ENCODE results near the gene ABHD17B.
"Not testable (repeated sequence)": the region's sequence is repeated elsewhere in the genome, so short reads cannot be mapped to it uniquely, and the experiment has no call there.

The ABHD17B gene

DNA sequence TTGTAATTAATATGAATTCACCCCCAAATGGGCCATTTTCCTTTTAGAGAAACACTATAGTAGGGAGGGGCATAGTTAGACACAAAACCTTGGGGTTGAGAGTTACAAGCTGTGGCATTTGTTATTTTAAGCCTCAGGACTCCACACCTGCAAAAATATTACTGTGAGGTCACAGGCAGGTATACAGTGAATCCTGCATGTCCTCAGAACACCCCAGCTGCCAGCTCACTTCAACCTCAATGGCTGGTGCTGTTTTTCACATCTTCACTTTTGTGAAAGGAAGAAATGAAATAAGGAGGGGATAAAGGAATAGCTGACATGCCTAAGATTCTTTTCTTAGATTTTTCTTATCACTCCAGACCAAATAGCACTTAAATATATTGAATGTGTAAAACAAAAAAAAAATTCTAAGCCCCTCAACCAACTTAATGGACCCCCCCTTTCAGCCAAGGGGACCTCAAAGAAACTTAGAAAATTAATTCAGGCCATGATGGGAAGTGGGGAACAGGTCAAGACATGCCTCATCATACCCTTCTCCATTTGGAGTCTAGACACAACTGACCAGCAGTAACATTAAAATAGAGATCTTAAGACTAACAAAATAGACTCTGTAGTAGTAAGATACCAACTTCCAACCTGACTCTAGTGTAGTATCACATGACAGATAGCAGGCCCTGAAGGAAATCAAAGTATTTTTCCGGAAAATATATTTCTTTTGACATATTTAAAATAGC lies 9.6 kb upstream of the ABHD17B start:
- DNase-seq (ENCODE audit: low read depth, low spot score): no peak
- H3K4me3 ChIP-seq (ENCODE audit: low read length): no peak overlapping the region

DNA sequence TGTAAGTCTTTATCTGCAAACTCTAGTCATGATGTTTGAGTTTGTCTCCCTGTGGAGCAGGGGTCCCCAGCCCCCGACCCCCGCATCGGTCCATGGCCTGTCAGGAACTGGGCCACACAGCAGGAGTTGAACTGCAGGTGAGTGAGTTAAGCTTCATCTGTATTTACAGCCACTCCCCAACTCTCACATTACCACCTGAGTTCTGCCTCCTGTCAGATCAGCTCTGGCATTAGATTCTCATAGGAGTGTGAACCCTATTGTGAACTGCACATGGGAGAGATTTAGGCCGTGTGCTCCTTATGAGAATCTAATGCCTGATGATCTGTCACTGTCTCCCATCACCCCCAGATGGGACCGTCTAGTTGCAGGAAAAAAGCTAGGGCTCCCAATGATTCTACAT lies 7.4 kb upstream of the ABHD17B start:
- H3K4me3 ChIP-seq (ENCODE audit: low read length): no peak overlapping the region
- DNase-seq (ENCODE audit: low read depth, low spot score): no peak

DNA sequence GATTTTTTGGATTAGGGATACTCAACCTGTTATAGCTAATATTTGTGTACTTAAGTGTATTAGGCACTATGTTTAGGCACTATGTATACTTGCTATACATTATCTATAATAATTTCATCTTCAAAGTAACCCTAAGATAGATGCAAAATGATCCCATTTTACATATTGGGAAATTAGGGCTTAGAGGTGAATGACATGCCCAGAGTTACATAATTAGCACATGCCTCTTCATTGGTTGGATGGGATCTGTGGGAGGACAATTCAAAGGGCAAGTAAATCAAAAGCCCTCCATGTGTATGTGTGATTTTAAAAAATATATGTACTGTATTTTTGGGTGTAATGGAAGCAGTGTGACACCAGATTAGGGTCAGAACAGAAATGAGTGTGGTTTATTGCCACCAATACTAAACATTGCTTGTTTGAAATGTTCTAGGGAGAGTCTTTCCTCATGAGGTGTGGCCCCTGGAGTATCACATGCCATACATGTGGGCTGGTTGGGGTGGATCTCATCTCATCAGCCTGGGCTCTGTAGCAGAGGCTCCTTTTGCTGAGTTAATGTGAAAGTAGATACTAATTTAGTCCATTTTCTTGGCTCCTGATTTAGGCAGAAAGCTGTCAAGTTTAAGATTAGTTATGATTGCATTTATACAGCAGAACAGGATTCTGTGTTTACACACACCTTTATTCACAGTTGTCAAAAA lies 6.0 kb upstream of the ABHD17B start:
- DNase-seq (ENCODE audit: low read depth, low spot score): no peak
- no peak overlapping the region for H3K4me3 ChIP-seq (ENCODE audit: low read length)

DNA sequence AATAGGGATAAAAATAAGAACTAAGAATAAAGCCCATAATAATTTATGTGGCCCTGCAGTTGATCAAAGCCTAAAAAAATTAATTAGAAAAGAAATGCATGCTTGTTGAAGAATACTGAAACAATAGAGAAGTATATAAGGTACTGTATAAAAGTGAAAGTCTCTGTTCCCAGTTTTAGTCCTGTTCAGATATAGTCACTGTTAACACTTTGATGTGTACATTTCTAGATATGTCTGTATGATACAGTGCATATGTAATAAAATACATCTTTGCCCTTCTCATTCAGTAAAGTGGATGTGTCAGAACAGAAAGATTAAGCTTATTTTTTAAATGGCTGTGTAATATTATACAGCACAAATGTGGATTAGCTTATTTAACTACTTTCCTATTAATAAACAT lies 4.5 kb upstream of the ABHD17B start:
- DNase-seq (ENCODE audit: low read depth, low spot score): no peak

DNA sequence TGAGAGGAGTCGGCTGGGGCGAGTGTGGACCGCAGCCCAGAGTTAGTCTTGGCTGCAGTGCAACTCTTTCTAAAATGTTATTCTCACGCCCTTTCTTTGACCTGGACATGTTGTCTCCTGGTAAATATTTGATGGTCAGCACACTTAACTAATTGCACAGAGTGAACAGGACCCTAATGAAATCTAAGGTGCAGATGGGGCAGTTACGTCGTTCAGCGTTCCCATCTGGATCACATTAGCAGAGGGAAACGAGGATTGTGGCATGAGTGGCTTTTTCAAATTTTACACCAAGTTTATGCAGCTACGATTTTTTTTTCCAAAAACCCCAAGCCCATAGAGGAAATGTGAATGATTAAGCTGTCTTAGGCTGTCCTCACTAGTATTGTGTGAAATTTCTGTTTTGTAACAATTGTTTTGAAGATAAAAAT lies 929 bp upstream of the ABHD17B start:
- DNase-seq (ENCODE audit: low read depth, low spot score): no peak
- H3K4me3 ChIP-seq (ENCODE audit: low read length): peak overlapping the region; percentile 95

More for the DNA sequence above, 4.5 kb upstream of the ABHD17B start:
- H3K4me3 ChIP-seq (ENCODE audit: low read length): no peak overlapping the region

GRCh38 chr9:71910650-71911060 lies 338 bp downstream of the ABHD17B start:
- no peak for DNase-seq (ENCODE audit: low read depth, low spot score)
- H3K4me3 ChIP-seq (ENCODE audit: low read length): peak overlapping the region; percentile 95

- H3K4me3 ChIP-seq (ENCODE audit: low read length): peak overlapping the region; percentile 95
- DNase-seq (ENCODE audit: low read depth, low spot score): no peak
Measured at GRCh38 chr9:71909887-71910649, 925 bp downstream of the ABHD17B start.

- H3K4me3 ChIP-seq (ENCODE audit: low read length): peak overlapping the region; percentile 95
- DNase-seq (ENCODE audit: low read depth, low spot score): no peak
Measured at GRCh38 chr9:71908825-71909224, 2.2 kb downstream of the ABHD17B start.

DNA sequence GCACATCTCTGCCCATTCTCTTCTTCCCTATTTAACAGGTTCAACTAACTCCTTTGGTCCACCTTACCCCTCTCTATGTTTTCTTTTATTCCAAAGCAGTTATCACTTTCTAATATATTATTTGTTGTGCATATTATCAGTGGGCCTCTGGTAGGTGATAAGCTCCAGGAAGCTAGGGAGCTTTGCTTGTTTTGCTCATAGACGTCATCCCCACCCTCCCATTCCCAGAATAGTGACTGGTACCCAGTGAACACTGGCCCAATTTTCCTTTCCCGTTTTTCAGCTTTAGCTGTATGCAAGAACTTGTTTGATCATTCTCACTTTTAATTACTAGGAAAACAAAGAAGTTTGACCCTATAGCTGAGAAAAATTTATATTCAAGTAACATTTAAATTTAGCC lies 6.9 kb downstream of the ABHD17B start:
- no peak for DNase-seq (ENCODE audit: low read depth, low spot score)
- H3K4me3 ChIP-seq (ENCODE audit: low read length): no peak overlapping the region

DNA sequence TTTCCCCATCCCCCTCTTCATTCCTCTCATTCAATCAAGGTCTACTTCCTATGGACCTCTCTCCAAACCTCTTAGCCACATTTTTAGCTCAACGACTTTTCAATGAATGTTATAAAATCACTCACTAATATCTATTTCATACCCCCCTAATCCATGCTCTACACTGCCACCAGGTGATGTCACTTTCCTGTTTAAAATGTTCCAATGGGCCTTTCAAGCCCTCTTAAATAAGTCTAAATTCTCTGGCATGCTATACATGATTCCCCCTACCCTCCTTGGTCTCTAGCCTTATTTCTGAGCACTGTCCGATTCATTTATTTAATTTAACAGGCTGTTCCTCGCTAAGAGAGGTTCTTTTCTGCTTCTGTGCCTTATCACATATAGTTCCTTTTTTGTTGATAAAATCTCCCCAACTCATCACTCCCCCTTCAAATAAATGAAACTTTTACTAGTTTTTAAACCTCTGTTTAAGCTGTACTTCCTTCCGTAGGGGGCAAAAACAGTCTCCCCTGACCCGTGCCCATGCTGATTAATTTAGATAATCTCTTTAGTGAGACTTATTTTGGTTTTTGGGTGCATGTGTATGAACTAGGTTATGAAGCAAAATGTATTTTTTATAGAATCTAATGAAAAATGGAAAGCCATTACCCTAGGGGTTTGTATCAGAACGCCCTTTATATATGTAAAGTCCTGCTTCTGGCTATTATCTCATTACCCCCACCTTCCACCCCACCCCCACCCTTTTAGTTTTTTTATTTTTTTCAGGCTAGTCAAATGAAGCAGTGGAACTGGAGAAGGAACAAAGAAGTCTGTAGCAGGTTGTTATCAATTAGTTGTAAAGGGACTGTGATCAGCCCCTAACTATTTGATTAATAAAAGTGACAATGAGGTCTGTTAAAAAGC lies 9.0 kb downstream of the ABHD17B start:
- peak; percentile 63 for DNase-seq (ENCODE audit: low read depth, low spot score)
- peak overlapping the region; percentile 57 for H3K4me3 ChIP-seq (ENCODE audit: low read length)

- not testable (repeated sequence) for DNase-seq (ENCODE audit: low read depth, low spot score)
- peak overlapping the region; percentile 57 for H3K4me3 ChIP-seq (ENCODE audit: low read length)
Measured at GRCh38 chr9:71898756-71899155, 12.2 kb downstream of the ABHD17B start.

DNA sequence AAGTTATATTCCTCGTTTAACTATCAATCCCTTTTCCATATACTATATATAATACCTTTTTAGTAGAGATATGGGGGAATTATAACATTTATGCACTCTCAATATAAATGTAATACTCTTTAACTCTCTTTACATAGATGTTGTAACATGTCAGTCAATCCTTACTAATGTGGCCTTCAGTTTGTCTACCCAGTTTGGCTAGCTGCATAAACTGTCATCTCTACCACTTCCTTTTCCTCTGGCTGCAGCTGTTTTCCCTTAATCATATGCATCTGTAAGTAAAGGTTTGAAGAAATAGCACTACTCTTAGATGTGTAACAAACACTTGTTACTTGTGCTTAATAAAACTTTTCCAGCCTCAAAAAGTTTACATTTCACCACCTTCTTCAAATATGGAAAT lies 13.4 kb downstream of the ABHD17B start:
- DNase-seq (ENCODE audit: low read depth, low spot score): peak; percentile 97
- H3K4me3 ChIP-seq (ENCODE audit: low read length): peak overlapping the region; percentile 37

DNA sequence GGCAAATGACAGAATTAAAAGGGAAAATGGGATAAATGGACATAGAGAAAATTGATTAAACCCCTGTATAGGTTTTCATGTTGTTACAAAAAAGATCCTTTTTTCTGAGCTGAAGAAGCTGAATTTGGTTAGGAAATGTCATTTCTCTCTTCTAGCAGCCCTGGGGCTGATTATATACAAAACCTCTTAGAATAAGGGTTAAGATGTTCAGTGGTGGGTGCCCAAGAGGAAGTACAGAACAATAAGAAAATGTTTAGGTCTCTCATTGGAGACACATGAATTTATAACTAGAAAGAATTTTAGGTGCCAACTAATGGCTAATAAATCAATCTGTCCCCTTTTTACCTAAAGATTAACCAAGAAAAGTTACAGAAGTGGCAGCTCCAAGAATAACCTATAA lies 14.2 kb downstream of the ABHD17B start:
- DNase-seq (ENCODE audit: low read depth, low spot score): no peak
- H3K4me3 ChIP-seq (ENCODE audit: low read length): peak overlapping the region; percentile 37

GRCh38 chr9:71895955-71896354 lies 15.0 kb downstream of the ABHD17B start:
- peak overlapping the region; percentile 13; the same call in 1 of the 2 replicates for H3K4me3 ChIP-seq (ENCODE audit: low read length)
- DNase-seq (ENCODE audit: low read depth, low spot score): no peak

DNA sequence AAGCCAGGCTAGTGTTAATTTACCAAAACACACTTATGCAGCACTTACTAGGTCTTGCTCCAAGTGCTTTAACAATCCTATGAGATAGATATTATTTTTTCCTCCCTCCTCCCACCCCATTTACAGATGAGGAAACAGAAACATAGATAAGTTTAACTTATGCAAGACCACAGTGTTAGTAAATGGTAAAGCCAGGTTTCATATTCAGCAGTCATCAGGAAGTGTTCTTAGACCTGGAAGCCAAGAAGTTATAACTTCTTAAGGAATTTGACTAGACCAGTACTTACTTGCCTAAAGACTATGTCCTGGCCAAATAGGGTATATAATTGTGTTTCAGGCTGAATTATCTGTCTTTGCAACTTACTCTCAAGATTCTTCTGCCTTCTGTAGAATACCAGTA lies 15.9 kb downstream of the ABHD17B start:
- H3K4me3 ChIP-seq (ENCODE audit: low read length): peak overlapping the region; percentile 27; the same call in 1 of the 2 replicates

DNA sequence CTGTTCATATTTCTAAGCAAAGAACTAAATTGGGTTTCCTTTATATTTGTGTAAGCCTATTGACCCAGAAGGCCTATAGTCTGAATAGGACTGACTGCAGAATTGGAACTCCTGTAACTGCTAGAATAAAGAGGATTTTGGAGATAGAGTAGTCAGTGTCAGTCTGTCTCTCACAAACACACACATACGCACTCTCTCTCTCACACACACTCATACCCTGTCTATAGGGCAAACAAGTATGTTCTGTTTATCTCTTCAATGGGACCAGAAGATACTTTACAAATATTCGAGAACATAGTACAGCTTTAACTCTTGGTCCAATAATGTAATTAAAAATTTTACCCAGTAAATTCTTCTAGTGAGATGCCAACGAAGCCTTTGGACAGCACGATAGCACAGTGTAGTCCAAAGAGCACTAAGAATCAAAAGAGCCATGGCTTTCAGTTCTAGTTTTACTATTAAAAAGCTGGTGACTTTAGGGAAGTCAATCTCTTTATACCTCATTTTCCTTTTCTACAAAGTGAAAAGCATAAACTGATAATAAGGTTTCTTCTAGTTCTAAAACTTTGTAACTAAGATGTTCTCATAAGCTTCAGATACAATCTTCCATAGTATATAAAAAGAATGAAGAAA lies 19.3 kb downstream of the ABHD17B start:
- no peak for DNase-seq (ENCODE audit: low read depth, low spot score)
- no peak overlapping the region for H3K4me3 ChIP-seq (ENCODE audit: low read length)

More for the DNA sequence above, 15.9 kb downstream of the ABHD17B start:
- no peak for DNase-seq (ENCODE audit: low read depth, low spot score)

- H3K4me3 ChIP-seq (ENCODE audit: low read length): no peak overlapping the region
Measured at GRCh38 chr9:71890042-71890679, 20.8 kb downstream of the ABHD17B start.

DNA sequence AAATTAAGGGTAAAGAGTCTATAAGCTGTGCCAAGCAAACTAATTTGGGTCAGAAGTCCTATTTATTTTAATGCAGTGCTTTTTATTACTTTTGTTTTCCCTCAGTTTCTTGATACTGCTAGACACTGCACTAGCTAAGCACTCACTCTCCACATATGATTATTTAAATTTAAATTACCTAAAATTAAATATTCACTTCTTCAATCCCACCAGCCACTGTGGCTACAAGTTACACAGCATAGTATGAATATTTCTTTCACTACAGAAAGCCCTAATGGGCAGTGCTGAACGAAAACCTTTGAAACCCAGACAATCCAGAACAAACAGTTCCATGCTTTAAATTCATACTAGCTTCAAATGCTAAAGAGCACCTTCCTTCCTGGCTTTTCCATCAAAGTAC lies 23.6 kb downstream of the ABHD17B start:
- no peak overlapping the region for H3K4me3 ChIP-seq (ENCODE audit: low read length)
- no peak for DNase-seq (ENCODE audit: low read depth, low spot score)

More at GRCh38 chr9:71890042-71890679, 20.8 kb downstream of the ABHD17B start:
- no peak for DNase-seq (ENCODE audit: low read depth, low spot score)

All from Jurkat, Clone E6-1 (cell line).